ENCODE data around the gene SRD5A2.
"Not testable (repeated sequence)": the region's sequence is repeated elsewhere in the genome, so short reads cannot be mapped to it uniquely, and the experiment has no call there.

Gene SRD5A2

DNA sequence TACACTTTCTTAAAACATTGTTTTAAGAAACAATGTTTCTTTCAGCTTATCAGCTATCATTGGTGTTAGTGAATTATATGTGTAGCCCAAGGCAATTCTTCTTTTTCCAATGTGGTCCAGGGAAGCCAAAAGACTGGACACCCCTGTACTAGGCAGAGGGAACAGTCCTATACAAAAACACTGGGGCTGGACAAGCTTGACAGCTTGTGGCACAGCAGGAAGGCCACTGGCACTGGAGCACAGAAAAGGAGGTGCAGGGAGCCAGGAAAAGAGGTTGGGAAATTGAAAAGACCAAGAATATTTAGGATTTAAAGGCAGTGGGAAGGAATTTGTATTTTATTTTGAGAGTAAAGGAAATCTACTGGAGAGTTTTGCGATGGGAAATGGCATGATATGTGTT, 47.7 kb downstream of the SRD5A2 start:
- no peak for DNase-seq (ENCODE audit: low read depth)

DNA sequence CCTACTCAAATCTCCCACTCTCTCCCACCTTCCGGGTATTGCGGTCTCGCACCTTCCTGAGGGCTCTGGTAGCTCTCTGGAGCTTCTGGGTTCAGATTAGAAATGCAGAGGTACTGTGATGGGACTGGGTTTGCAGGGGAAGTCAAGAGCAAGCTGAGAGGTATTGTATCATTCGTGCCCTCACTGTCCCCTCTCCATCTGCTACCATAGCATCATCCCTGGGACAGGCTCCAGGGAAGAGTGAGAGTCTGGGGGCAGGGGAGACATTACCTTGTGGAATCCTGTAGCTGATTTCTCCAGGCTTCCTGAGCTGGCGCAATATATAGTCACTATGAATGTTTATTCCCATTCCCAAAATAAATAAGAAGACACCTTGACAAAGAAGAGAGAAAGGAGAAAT, 49.6 kb downstream of the SRD5A2 start:
- no peak for DNase-seq (ENCODE audit: low read depth)

DNA sequence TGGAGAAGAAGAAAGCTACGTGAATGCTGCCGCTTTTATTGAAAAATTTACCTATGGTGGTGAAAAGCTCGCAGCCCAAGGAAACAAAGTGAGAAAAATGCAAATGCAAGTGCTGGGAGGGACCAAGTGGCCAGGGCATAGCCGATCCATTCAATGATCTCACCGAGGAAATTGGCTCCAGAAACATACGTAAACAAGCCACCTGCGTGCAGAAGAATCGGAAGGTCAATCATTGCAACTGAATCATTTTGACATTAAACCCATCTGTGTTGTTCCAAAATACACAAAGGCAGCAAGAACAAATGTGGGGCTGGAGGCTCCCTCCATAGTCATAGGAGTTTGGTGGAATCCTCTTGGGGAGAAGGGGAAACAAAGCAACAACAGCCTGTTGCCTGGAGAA, 51.5 kb downstream of the SRD5A2 start:
- no peak for DNase-seq (ENCODE audit: low read depth)

DNA sequence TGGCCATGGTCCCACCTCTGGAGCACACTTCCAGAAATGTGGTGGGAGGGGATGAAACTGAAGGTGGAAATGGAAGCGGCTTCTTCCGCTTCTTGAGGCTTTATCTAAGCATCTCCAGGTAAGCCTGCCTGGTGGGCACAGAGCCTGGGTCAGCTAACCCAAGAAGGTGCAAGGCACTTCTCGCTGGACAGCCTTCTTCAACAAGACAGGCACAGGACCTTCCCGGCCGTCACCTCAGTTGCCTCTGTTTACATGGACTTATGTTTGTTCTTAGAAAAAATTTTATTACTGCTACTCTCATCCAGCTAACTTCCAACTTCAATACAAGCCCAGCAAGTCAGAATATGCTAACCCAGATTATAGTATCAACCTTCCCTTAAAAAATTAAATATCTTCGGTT, 51.9 kb downstream of the SRD5A2 start:
- no peak for DNase-seq (ENCODE audit: low read depth)

DNA sequence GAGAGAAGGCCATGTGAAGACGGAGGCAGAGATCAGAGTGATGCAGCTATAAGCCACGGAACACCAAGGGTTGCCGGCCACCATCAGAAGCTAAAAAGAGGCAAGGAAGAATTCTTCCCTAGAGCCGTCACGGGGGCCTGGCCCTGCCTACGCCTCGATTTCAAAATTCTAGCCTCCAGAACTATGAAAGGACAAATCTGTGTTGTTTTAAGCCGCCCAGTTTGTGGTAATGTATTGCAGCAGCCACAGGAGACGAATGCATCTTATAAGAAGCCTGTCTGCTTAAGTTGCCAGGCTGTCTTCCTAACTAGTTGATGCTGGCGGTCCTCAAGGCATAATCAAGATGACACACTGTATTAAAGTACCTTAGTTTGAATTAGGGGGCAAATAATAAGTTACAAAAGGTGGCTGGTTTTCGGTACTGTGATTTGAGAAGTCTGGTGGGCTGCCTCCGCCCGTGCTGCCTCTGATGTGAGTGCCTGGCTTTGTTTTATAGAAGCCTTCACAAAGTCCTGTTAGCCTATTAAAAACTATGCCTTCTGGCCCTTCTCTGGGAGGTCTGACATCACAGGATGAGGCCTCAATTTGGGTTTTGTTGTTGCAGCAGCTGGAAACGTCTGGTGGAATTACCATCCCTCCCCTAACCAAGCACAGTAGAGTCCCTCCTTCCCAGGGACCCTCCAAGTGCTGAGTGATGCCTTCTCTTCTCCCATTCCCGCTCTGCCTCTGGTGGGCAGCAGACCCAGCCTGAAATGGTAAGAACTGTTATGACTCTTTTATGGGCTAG, 53.6 kb downstream of the SRD5A2 start:
- no peak for DNase-seq (ENCODE audit: low read depth)

DNA sequence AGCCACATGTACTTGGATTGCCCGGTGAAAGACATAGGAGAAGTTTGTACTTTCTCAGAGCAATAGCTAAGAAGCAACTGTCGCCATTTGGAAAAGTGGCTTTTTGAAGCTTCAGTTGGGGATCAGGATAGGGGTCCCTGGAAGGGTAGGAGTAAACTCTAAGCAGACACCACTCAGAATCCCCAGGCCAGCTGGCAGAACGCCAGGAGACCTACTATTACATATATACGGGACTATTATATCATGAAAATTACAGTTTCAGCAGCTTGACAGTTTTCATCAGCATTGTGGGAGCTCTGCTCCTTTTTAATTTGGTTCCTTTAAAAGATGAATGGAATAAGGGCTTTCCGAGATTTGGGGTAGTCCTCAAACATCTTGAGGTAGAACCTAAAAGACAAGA, 54.9 kb downstream of the SRD5A2 start:
- DNase-seq (ENCODE audit: low read depth) = no peak

DNA sequence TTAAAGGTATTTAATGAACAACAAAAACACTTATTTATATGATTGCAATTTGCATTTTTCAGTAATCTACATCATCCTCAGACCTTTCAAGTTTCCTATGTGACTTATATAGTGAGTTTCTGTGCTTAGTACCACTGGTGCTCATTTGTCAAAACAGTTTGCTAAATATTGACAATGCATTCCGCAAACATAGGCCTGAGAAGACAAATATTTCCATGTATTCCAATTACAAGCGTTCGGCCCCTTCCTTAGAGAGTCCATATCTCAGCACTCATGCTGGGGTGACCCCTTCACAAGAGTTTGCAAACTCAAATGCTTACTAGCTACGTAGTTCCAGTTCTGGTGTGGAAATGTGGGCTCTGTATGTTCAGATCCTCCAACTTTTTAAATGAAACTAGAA, 56.1 kb downstream of the SRD5A2 start:
- no peak for DNase-seq (ENCODE audit: low read depth)

DNA sequence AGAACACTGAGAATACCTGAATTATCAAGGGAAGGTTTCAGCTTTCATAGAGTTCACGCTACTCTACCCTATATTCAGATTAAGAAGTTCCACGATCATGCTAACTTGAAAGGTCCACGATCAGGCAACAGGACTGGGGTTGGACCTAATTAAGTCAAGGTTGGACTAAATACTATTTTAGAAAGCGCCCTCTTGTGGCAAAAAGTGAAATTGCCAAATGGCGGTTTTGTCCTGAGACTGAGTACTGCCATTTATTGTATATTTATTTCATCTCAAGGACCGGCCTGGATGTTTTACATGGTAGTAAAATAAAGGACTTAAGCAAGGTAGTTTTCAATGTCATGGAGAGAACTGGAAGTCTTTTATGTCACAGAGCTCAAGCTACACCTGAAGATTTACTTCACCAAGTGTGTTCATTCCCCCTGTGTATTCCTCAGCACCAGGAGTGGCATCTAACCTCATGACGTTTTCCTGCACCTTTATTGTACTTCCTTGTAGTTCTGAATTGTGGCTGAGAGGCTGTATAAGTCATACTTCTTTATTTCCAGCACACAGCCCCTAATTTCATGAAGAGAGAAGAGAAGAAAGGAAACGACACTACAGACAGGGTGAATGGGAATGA, 56.8 kb downstream of the SRD5A2 start:
- DNase-seq (ENCODE audit: low read depth) = peak; percentile 17

DNA sequence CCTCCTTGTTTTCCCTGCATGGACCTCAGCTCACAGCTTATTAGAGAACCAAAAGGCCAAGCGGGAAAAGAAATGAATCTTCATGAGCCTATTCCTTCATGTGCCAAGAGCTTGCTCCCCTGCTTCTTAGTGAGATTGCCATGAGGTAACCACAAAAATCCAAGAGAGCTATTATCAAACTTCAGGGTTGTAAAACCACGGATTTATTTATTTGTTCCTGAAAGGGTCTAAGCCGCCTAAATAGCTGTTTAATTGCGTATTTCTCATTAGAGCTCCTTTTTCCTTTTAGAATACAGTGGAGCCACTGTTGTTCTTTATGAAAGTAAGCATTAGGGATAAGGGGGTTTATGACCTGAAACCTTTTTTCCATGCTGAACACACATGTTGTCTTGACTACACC, 58.0 kb downstream of the SRD5A2 start:
- no peak for DNase-seq (ENCODE audit: low read depth)

DNA sequence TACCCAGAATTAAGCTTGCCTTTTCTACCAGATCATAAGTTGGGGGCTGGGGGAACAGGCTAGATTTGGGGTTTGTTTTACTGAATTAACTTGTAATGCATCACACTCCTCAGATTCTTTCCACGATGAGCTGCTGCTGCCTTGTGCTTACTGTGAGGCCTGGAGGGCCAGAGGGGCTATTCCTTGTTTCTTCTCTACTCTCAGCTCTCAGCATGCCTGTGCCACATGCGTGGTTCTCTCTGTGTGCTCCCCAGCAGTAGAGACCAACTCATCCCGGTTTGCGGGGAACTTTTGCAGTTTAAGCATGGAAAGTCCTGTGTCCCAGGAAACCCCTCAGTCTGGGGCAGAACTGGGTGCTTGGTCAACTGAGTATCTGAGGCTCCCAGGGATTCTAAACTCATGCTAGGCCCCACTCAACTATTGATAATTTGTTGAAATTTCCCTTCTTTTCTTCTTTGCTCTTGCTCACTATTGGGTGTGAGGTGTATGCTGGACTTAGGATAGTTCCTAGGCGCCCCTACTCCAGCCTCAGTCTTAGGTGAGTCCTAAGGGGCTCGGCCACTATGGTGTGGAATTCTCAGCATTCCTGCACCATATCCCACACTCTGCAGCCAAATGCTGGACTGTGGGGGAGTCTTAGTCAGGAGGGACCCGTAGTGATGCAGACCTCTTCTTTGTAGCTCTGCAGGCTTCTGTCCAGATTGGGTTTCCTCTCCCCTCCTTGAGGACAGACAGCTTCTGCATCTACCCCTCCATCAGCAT, 63.1 kb downstream of the SRD5A2 start:
- no peak for DNase-seq (ENCODE audit: low read depth)

DNA sequence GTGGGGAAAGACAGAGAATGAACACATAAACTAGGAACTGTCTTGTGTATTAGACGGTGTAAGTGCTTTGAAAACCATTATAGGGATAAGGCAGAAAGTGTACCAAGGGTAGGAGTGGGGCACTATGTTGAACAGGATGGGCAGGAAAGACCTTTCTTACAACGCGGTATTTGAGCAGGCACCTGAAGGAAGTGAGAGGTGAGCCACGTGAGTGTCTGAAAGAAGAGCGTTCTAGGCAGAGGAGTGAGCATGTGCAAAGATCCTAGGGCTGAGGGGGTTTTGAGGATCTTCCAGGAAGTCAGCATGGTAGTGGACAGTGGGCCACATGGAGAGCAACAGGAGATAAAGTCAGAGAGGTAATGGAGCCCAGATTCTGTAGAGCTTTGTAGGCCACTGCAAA, 65.2 kb downstream of the SRD5A2 start:
- no peak for DNase-seq (ENCODE audit: low read depth)

DNA sequence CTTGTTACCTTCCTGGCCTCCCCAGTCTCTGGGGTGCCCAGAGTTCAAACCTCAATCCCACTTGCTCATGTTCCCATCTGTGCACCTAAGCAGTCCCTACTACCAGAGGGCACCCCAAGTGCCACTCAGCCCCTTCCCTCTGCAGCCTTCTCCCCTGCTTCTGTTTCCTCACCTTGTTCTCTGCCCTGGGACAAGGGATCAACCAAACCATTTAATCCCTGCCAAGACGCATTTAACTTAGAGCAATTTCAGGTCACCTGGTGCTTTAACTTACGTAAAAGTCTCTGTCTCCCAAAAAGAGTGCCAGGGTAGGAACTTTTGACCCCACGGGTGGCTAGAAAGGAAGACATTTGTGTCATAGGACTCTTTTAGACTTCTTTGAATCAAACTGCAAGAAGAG, 67.2 kb downstream of the SRD5A2 start:
- no peak for DNase-seq (ENCODE audit: low read depth)

DNA sequence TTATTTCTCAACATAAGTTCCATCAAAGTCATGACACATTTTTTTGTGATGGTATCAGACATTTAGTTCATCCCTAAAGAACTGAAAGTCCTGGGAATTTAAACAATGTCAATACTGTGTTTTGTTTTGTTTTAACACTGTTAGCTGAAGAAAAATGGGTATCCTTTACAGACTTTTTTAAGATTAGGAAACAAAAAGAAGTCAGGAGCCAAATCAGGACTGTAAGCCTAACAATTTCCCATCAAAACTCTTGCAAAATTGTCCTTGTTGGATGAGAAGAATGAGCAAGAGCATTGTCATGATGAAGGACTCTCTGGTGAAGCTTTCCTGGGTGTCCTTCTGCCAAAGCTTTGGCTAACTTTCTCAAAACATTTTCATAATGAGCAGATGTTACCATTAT, 69.4 kb downstream of the SRD5A2 start:
- DNase-seq (ENCODE audit: low read depth) = no peak

DNA sequence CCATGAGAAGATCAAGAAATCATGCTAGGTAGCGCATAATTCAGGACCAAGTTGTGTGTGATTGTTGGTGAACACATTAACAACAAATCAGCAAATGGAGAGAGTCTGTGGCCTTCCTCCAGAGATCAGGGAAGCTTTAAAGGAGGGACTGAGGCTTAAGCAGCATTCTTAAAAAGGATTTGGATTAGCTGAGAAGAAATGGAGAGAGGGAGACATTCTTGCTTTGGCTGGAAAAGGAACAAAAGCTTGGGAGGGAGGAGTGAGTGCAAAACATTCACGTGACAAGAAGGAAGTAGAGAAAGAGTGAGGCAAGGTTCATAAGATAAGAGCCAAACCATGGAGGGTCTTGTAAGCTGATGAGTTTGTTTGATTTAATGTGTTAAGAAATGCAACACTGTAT, 75.6 kb downstream of the SRD5A2 start:
- DNase-seq (ENCODE audit: low read depth) = no peak

DNA sequence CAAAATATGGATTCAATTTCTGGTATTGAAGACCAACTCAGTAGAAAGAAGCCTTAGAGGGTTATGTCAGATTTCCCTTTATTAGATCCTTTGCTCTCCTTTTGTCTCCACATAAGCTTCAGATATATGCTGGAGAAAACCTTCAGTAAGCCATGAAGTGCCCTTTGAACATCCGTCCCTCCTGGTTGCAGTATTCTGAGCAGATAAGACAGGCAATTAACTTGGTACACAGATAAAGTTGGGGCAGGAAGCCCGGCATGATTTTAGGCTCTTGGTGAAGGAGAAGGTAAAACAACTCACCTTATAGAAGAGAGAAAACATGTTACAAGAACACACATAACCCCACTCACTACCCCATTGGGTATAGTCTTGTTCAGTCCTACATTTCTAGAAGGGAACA, 76.4 kb downstream of the SRD5A2 start:
- DNase-seq (ENCODE audit: low read depth) = no peak

DNA sequence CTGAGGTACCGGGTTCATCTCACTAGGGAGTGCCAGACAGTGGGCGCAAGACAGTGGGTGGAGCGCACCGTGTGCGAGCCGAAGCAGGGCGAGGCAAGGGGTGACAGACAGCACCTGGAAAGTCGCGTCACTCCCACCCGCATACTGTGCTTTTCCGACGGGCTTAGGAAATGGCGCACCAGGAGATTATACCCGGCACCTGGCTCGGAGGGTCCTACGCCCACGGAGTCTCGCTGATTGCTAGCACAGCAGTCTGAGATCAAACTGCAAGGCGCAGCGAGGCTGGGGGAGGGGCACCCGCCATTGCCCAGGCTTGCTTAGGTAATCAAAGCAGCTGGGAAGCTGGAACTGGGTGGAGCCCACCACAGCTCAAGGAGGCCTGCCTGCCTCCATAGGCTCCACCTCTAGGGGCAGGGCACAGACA, 84.3 kb downstream of the SRD5A2 start:
- not testable (repeated sequence) for DNase-seq (ENCODE audit: low read depth)

DNA sequence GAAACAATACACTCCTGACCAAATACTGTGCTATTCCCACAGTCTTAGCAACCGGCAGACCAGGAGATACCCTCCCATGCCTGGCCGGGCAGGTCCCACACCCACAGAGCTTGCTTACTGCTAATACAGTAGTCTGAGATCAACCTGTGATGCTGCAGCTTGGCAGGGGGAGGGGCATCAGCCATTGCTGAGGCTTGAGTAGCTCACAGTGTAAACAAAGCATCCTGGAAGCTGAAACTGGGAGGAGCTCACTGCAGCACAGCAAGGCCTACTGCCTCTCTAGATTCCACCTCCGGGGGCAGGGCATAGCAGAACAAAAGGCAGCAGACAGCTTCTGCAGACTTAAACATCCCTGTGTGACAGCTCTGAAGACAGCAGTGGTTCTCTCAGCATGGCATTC, 91.4 kb downstream of the SRD5A2 start:
- DNase-seq (ENCODE audit: low read depth) = not testable (repeated sequence)

DNA sequence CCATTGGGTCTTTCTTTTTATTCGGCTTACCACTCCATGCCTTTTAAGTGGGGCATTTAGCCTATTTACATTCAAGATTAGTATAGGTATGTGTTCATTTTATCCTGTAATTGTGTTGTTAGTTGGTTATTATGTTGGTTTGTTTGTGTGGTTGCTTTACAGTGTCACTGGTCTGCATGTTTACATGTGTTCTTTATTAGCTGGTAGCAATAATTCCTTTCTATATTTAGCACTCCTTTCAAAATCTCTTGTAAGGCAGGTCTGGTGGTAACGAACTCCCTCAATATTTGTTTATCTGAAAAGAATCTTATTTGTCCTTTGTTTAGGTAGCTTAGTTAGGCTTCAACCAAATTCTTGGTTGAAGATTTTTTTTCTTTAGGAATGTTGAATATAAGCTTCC, 97.5 kb downstream of the SRD5A2 start:
- DNase-seq (ENCODE audit: low read depth) = no peak

DNA sequence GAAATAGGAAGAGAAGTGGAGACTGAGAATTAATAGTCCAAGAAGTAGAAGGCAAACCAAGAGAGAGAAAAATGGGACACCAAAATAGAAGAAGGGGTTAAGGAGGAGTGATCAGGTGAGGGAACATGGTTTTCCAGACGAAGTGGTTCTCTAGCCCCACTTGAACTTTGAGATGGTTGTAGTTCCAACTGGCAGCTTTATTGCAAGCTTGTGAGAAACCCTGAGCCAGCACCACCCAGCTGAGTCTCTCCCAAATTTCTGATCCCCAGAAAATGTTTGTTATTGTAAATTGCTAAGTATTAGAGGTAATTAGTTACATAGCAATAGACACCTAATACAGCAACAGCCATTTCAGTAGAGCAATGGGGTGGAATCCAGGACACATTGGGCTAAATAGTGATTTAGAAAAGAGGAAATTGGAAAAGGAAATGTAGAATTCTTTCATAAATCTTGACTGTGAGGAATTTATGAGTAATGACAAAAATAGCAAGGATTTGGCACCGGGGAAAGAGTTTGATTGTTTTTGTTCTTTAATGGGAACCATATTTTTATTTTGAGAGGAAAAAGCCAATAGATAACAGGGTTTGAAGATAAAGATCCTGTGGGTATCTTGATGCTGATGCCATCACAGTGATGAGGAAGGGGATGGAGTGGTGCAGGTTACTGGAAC, 104.1 kb downstream of the SRD5A2 start:
- no peak for DNase-seq (ENCODE audit: low read depth)

DNA sequence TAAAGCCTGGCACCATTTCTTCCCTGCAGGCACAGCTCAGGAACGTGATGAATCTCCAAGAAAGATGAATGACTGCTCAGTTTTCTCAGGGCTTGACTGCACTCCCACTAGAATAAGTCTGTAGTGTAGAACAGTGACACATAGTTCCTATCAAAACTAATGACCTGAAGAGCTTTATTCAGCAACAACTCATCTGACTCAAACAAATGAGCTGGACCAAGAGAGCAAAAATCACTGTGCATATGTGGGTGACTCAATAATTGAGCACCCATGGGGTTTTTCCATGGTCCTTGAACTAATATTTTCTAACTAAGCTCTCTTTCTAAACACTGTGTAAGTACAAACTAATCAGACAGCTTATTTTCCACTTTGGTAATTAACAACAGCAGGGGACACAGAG, 105.0 kb downstream of the SRD5A2 start:
- no peak for DNase-seq (ENCODE audit: low read depth)

DNA sequence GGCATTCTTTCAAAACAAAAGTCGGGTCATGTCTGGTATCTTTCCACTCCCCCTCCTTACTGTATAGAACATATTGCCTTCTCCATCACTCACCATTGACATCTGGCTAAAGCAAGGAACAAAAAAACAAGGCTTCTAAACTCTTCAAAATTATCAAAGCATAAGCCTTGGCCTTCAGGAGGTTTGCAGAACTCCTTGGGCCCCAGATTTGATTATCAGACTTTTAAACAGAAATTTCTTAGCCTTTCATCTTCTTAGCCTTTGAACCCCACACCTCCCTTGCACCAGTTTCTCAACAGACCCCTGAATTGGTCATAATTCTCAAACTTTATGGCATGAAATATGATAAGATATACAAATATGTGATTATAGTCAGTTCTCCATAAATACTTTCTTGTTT, 106.4 kb downstream of the SRD5A2 start:
- DNase-seq (ENCODE audit: low read depth) = no peak
